Glomerular visceral epithelial cell (primary cell): ENCODE results near the gene TULP1.

Source experiments
- DNase-seq: peaks from one replicate; pipeline ENCODE4 v3.0.0-alpha.2; 2016; ENCODE audit errors: extremely low spot score

TULP1 gene

DNA sequence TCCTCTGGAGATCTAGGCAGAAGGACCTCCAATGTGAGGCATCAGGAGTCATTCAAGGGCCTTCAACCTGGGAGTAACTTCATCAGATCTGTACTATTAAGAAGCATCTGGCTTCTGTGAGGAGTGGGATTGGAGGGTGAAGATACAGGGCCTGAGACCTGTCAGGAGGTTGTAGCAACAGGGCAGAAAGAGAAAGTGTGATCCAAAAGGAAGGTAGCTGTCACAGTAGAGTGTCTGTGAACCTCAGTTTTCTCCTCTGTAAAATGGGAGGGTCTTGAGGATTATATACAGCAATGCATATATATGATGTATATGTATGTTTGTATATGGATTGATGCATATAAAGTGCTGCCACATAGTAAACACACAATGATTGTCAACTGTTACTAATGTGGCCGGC is 47.0 kb downstream of the TULP1 start:
- no peak for DNase-seq

DNA sequence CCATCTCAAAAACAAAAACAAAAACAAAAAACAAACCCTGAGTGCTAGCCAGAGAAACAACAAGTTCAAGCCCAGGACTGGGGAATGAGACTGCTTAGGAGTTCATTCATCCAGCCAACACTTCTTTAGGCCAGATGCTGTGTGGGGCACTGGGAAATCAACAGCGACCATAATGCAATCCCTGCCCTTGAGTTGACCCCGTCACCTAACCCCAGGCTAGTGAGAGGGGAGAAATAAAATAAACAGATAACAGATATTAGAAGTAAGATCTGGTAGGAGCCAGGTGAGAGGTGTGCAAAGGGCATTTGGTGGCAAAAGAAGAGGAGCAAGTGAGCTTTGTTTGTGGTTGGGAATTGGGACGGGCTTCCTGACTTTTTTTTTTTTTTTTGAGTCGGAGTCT is 49.4 kb downstream of the TULP1 start:
- no peak for DNase-seq

- no peak for DNase-seq
Observed at GRCh38 chr6:35461270-35461669, 51.4 kb downstream of the TULP1 start.

GRCh38 chr6:35457907-35458306 is 54.8 kb downstream of the TULP1 start:
- DNase-seq: no peak

- DNase-seq: no peak
Observed at GRCh38 chr6:35454391-35455110, 58.1 kb downstream of the TULP1 start.

GRCh38 chr6:35453236-35453635 is 59.5 kb downstream of the TULP1 start:
- DNase-seq: no peak

DNA sequence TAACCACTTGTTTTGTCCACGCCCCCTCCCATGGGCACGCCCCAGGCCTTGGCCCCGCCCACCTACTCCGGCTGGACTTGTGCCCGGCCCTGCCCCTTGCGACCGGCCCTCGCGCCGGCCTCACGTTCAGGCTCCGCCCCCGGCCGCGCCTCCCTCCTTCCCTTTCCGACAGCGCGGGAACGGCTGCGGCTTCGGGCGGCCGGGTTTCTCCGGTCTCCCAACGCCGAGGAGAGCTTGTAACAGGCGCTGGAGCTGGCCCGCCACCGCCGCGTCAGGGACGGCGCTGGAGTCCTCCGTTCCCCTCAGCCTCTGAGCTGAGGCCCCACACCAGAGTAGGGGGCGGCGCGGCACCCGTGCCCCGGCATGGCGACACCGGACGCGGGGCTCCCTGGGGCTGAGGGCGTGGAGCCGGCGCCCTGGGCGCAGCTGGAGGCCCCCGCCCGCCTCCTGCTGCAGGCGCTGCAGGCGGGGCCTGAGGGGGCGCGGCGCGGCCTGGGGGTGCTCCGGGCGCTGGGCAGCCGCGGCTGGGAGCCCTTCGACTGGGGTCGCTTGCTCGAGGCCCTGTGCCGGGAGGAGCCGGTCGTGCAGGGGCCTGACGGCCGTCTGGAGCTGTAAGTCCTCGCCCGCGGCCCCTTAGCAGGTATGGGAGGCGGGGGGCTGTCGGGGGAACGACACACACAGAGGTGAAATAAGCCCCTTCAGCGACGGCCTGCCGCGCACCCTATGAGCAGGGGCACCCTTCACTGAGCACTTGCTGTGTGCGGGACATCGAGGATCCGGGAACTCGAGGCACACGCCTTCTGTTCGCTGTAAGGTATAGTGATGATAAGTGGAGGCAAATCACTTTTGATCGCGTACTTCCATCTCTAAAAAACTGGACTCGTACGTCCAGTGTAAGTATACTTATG is 60.3 kb downstream of the TULP1 start, which contains the start of gene FANCE:
TSS of gene FANCE (plus strand) at position 156 of the 908 bp plus-strand sequence. CDS start at position 364, 208 bp downstream.
- DNase-seq: peak; percentile 94

DNA sequence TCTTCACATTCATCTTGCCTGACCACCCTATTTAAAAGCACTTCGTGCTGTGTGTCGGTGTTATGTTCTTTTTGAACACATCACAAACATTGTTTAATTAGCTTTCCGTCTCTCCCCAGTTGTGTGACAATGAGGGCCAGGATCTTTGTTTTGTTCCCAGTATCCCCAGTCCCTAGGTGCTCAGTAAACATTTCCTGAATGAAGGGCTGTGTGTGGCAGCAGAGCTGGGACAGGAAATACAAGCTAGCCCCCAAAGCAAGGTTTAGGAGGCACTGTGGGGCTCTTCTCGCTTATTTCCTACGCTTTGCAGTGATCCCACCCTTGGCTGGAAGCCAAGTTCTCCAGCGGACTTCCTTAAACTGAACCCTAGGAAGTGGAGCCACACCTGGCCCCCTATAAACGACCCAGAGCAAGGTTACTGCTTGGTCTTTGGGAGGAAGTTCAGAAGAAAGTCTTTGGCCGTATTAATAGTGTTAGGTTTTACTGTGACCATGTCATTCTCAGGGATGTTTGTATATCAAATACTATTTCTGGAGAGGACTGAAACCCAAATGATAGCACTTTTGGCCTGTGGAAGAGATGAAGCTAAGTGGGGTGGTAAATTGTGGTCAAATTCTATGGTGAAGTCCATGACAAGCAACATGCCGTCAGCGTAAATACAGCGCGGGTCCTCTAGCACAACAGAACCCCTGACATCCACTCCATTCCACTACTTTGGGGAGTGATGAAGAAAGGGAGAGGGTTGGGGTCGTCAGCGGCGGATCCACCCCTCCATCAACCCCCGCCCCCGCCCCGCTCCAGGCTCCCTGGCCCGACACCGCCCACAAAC is 61.1 kb downstream of the TULP1 start:
- DNase-seq: no peak

- peak; percentile 66 for DNase-seq
Observed at GRCh38 chr6:35449287-35449881, 63.3 kb downstream of the TULP1 start.

DNA sequence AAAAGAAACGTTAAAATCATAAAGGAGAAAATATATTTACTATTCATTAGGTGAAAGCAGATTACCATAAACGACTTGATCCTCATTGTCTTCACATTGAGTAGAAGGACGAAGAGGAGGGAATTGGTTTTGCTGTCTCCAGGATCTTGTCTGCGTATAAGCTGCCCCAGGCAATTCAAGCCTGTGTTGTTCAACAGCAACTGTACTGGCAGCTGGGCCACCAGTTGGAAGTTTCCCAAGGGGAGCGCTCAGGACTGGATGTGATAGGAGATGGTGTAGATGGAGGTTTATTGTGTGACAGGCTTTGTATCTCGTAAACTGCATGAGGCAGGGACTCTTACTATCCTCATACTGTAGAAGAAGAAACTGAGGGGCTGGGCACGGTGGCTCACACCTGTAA is 64.5 kb downstream of the TULP1 start:
- DNase-seq: no peak
